Caki2 (cell line): ENCODE results near the gene SPOCK1. TPM values are rescaled to one million over a fixed set of nuclear protein-coding genes. Genes with fewer than 3 reads are reported as not detected.

Experiments used
- DNase-seq: peaks from one replicate; pipeline ENCODE4 v3.0.0-alpha.2; 2015; ENCODE audit warnings: low read depth
- in situ Hi-C: cut with HindIII; loops from 2 replicates; pipeline ENCODE4 v1.10.0; 2016; ENCODE audit warnings: low sequenced_read_pairs, low pct_unique_long_range_greater_than_20kb, mixed read lengths
- total RNA-seq: library from RNA; depleted of rRNA; stranded (reverse); fragments of >200 nt; shearing (Covaris generic); gene quantifications from 2 replicates; pipeline ENCODE4 v1.2.3, GENCODE V29; 2014; ENCODE audit warnings: low replicate concordance

SPOCK1 gene
- total RNA-seq, 1 experiment from 2014 or later: 25.6 TPM

- DNase-seq: no peak
- in situ Hi-C loops: no loop called here
Observed at GRCh38 chr5:137185193-137185592, 313.9 kb downstream of the SPOCK1 start.

- in situ Hi-C loops: no loop called here
- no peak for DNase-seq
Observed at GRCh38 chr5:137184734-137185133, 314.4 kb downstream of the SPOCK1 start.

- no peak for DNase-seq
- in situ Hi-C loops: no loop called here
Observed at GRCh38 chr5:137182576-137182975, 316.6 kb downstream of the SPOCK1 start.

GRCh38 chr5:137181667-137182066, 317.5 kb downstream of the SPOCK1 start:
- DNase-seq: no peak

GRCh38 chr5:137179203-137179602, 319.9 kb downstream of the SPOCK1 start:
- in situ Hi-C loops: no loop called here
- DNase-seq: no peak

More at GRCh38 chr5:137181667-137182066, 317.5 kb downstream of the SPOCK1 start:
- in situ Hi-C loops: no loop called here

GRCh38 chr5:137176609-137177008, 322.5 kb downstream of the SPOCK1 start:
- no peak for DNase-seq
- in situ Hi-C loops: no loop called here

GRCh38 chr5:137176126-137176525, 323.0 kb downstream of the SPOCK1 start:
- DNase-seq: no peak
- in situ Hi-C loops: no loop called here

GRCh38 chr5:137174196-137174595, 324.9 kb downstream of the SPOCK1 start:
- DNase-seq: no peak
- in situ Hi-C loops: no loop called here

- no peak for DNase-seq
- in situ Hi-C loops: no loop called here
Observed at GRCh38 chr5:137172258-137172657, 326.9 kb downstream of the SPOCK1 start.

GRCh38 chr5:137167187-137167586, 331.9 kb downstream of the SPOCK1 start:
- in situ Hi-C loops: no loop called here
- DNase-seq: no peak

- no peak for DNase-seq
- in situ Hi-C loops: no loop called here
Observed at GRCh38 chr5:137164961-137165360, 334.2 kb downstream of the SPOCK1 start.

- no peak for DNase-seq
- in situ Hi-C loops: no loop called here
Observed at GRCh38 chr5:137164536-137164935, 334.6 kb downstream of the SPOCK1 start.

- in situ Hi-C loops: no loop called here
- DNase-seq: no peak
Observed at GRCh38 chr5:137158691-137159090, 340.4 kb downstream of the SPOCK1 start.

- in situ Hi-C loops: no loop called here
Observed at GRCh38 chr5:137156180-137156579, 342.9 kb downstream of the SPOCK1 start.

GRCh38 chr5:137155261-137156000, 343.7 kb downstream of the SPOCK1 start:
- in situ Hi-C loops: no loop called here
- no peak for DNase-seq

More at GRCh38 chr5:137156180-137156579, 342.9 kb downstream of the SPOCK1 start:
- DNase-seq: peak; percentile 29

- in situ Hi-C loops: no loop called here
- no peak for DNase-seq
Observed at GRCh38 chr5:137152616-137153015, 346.5 kb downstream of the SPOCK1 start.

GRCh38 chr5:137148655-137149054, 350.5 kb downstream of the SPOCK1 start:
- DNase-seq: no peak
- in situ Hi-C loops: no loop called here

GRCh38 chr5:137148159-137148558, 351.0 kb downstream of the SPOCK1 start:
- DNase-seq: no peak
- in situ Hi-C loops: no loop called here

GRCh38 chr5:137147346-137147745, 351.8 kb downstream of the SPOCK1 start:
- in situ Hi-C loops: no loop called here

GRCh38 chr5:137146402-137146890, 352.7 kb downstream of the SPOCK1 start:
- in situ Hi-C loops: no loop called here
- DNase-seq: peak; percentile 90

More at GRCh38 chr5:137147346-137147745, 351.8 kb downstream of the SPOCK1 start:
- DNase-seq: no peak
